Measurements from ENCODE around the gene ZNG1A. TPM values are rescaled to one million over a fixed set of nuclear protein-coding genes. Genes with fewer than 3 reads are reported as not detected.

Gene ZNG1A
- total RNA-seq, 1 experiment from 2014 or later = 31.1 TPM

- no peak overlapping the region for H3K18ac ChIP-seq (ENCODE audit: insufficient read length, low read depth, low read length)
- no peak overlapping the region for H3K56ac ChIP-seq (ENCODE audit: insufficient read length, low read depth, low read length)
- no peak for DNase-seq
- no peak overlapping the region for H3K27ac Mint-ChIP-seq
- H2BK120ac ChIP-seq (ENCODE audit: low read depth, low read length, poor library complexity, severe bottlenecking) = no peak overlapping the region
- H2BK5ac ChIP-seq (ENCODE audit: insufficient read length, low read length) = no peak overlapping the region
- H3K4me1 ChIP-seq (ENCODE audit: insufficient read depth, low read length) = no peaks in the 10 kb centered on the region
- H3T11ph ChIP-seq (ENCODE audit: low read length) = no peak overlapping the region
- no peak overlapping the region for H4K8ac ChIP-seq (replicated peaks; ENCODE audit: insufficient read length, low read depth, low read length)
- H2AFZ ChIP-seq (ENCODE audit: low read length) = no peak overlapping the region
- no CpG with 5 or more reads among the region's 3 CpGs for WGBS (ENCODE audit: extremely low coverage, insufficient read length, low lambda C conversion rate)
- H3K4me2 ChIP-seq (ENCODE audit: insufficient read depth, insufficient read length, low read length) = no peak overlapping the region
- no peak overlapping the region for H4K91ac ChIP-seq (ENCODE audit: insufficient read length, low read depth, low read length)
- no peak for TF ChIP-seq CTCF (conservative IDR thresholded peaks at IDR 0.05)
- H2BK12ac ChIP-seq (ENCODE audit: insufficient read length, low read depth, low read length) = no peak overlapping the region
- H3K27me3 Mint-ChIP-seq (ENCODE audit: low read depth) = no peaks in the 10 kb centered on the region; the same call in 1 of the 2 replicates
- no peak overlapping the region for H2BK20ac ChIP-seq (ENCODE audit: low read depth, low read length, poor library complexity, severe bottlenecking)
- no peak overlapping the region for H2BK15ac ChIP-seq (ENCODE audit: low read depth, low read length)
- H2AK5ac ChIP-seq (ENCODE audit: insufficient read length, low read length) = no peak overlapping the region
- H4K20me1 ChIP-seq (ENCODE audit: control insufficient read depth, insufficient read depth, insufficient read length) = no peaks in the 10 kb centered on the region
- H3K79me2 ChIP-seq (ENCODE audit: insufficient read depth, low read length) = no peaks in the 10 kb centered on the region
- H3K36me3 Mint-ChIP-seq (ENCODE audit: insufficient read depth in 1 of 3, low read depth in 3 of 3) = no peaks in the 10 kb centered on the region
- H4K5ac ChIP-seq (ENCODE audit: insufficient read length, low read depth, low read length) = no peak overlapping the region
- no peaks in the 10 kb centered on the region for H3K9me3 Mint-ChIP-seq
- H3K23ac ChIP-seq (ENCODE audit: insufficient read length, low read depth, low read length) = no peak overlapping the region
- H3K79me1 ChIP-seq (ENCODE audit: insufficient read depth, low read depth, low read length, poor library complexity, severe bottlenecking) = no peaks in the 10 kb centered on the region
- no peak overlapping the region for H3K27ac ChIP-seq (ENCODE audit: insufficient read length, low read depth, low read length)
- H3K23me2 ChIP-seq (ENCODE audit: insufficient read length, low read depth, low read length, poor library complexity, severe bottlenecking) = no peaks in the 10 kb centered on the region
- no peak overlapping the region for H3K14ac ChIP-seq (ENCODE audit: insufficient read depth, low read length)
- no peaks in the 10 kb centered on the region for H3K27me3 ChIP-seq (ENCODE audit: insufficient read depth, low read length)
- H3K4me1 Mint-ChIP-seq = peaks cover 11 to 12% of the 10 kb centered on the region in 2 experiments
- no peak overlapping the region for H3K9ac ChIP-seq (ENCODE audit: extremely low read depth, insufficient read length, low read length)
- no peak overlapping the region for H3K4ac ChIP-seq (ENCODE audit: low read depth, low read length)
- no peak overlapping the region for H3K4me3 Mint-ChIP-seq
- no peaks in the 10 kb centered on the region for H3K9me3 ChIP-seq (ENCODE audit: control insufficient read depth, low read depth, low read length)
Observed at GRCh38 chr9:223152-223551, 44.3 kb upstream of the ZNG1A start.
